H1 (cell line): Measurements from ENCODE around the gene CAB39L. TPM values are rescaled to one million over a fixed set of nuclear protein-coding genes. Genes with fewer than 3 reads are reported as not detected.

ENCODE experiments used
- CTCF ChIA-PET: fragments of 300-600 bp; sonication (Branson Sonifier 250); formaldehyde crosslinking; loops from one replicate; lab custom pipeline; 2021; ENCODE audit not compliant: partially characterized antibody; lab: Charles Lee
- POLR2A ChIA-PET: fragments of 300-600 bp; sonication (Branson Sonifier 250); formaldehyde crosslinking; loops from one replicate; lab custom pipeline; 2021; ENCODE audit warnings: inconsistent platforms; ENCODE audit not compliant: partially characterized antibody; lab: Charles Lee
- DNase-seq, 2 experiments: peaks; one replicate each; pipeline versions ENCODE4 v3.0.0 to v3.0.0-alpha.2; 2010 to 2022; ENCODE audit warnings: low spot score in 2 of 2, low read depth in 1 of 2, mixed read lengths in 1 of 2
- FAIRE-seq: peaks from 2 replicates; lab custom pipeline; 2011; peaks lifted over from hg19 to GRCh38; lab: Jason Lieb, UNC
- H2AFZ ChIP-seq: 2 replicates; pipeline ENCODE4 v1.8.1; 2012; ENCODE audit warnings: low read length, inconsistent platforms
- H2AK5ac ChIP-seq: 2 replicates; pipeline ENCODE4 v1.6.1; 2013; ENCODE audit warnings: low read depth, low read length
- H2BK120ac ChIP-seq: replicated peaks from 2 replicates; pipeline ENCODE3; 2013; ENCODE audit warnings: low read depth, low read length, inconsistent platforms
- H2BK12ac ChIP-seq: 2 replicates; pipeline ENCODE4 v1.6.1; 2013; ENCODE audit warnings: low read depth, low read length
- H2BK15ac ChIP-seq: 2 replicates; pipeline ENCODE4 v1.6.1; 2013; ENCODE audit warnings: low read length
- H2BK20ac ChIP-seq: 2 replicates; pipeline ENCODE4 v1.6.1; 2013; ENCODE audit warnings: low read length
- H2BK5ac ChIP-seq: 2 replicates; pipeline ENCODE4 v1.6.1; 2013; ENCODE audit warnings: low read depth, low read length
- H3K14ac ChIP-seq: 2 replicates; pipeline ENCODE4 v1.6.1; 2013; ENCODE audit warnings: inconsistent platforms; ENCODE audit not compliant: insufficient read length
- H3K18ac ChIP-seq: 2 replicates; pipeline ENCODE4 v1.6.1; 2013; ENCODE audit warnings: low read length; ENCODE audit errors: extremely low read depth
- H3K23ac ChIP-seq: 2 replicates; pipeline ENCODE4 v1.6.1; 2013; ENCODE audit warnings: inconsistent platforms; ENCODE audit not compliant: insufficient read length
- H3K23me2 ChIP-seq: 2 replicates; pipeline ENCODE4 v1.6.1; 2013; ENCODE audit warnings: low read depth, low read length
- H3K27ac ChIP-seq: 2 replicates; pipeline ENCODE4 v1.6.1; 2011; ENCODE audit warnings: low read depth, low read length, inconsistent platforms
- H3K27me3 ChIP-seq, 4 experiments: replicated peaks in 1 of 4; 1 replicate in 1 of 4; 2 replicates in 3 of 4; pipeline versions ENCODE4 v1.6.1 to v1.8.1; 2011 to 2013; ENCODE audit warnings: low read length in 3 of 4, mild to moderate bottlenecking in 3 of 4, inconsistent platforms in 2 of 4, mixed read lengths in 2 of 4, moderate library complexity in 1 of 4; ENCODE audit not compliant: control insufficient read depth in 3 of 4, insufficient read depth in 3 of 4; ENCODE audit errors: extremely low read depth in 1 of 4
- H3K36me3 ChIP-seq, 4 experiments: 2 replicates each; pipeline versions ENCODE4 v1.6.1 to v1.8.1; 2011 to 2013; ENCODE audit warnings: mild to moderate bottlenecking in 4 of 4, low read length in 3 of 4, moderate library complexity in 2 of 4, control low read depth in 1 of 4, inconsistent platforms in 1 of 4; ENCODE audit not compliant: insufficient read depth in 4 of 4, control insufficient read depth in 2 of 4
- H3K4ac ChIP-seq: replicated peaks from 2 replicates; pipeline ENCODE3; 2013; ENCODE audit warnings: low read length, low read depth, mixed read lengths, inconsistent platforms; ENCODE audit not compliant: insufficient read length
- H3K4me1 ChIP-seq, 4 experiments: replicated peaks in 1 of 4; 1 replicate in 1 of 4; 2 replicates in 3 of 4; pipeline versions ENCODE4 v1.6.1 to v1.8.1; 2011 to 2013; ENCODE audit warnings: low read length in 3 of 4, inconsistent platforms in 2 of 4, mixed read lengths in 1 of 4; ENCODE audit not compliant: insufficient read depth in 4 of 4, control insufficient read depth in 3 of 4
- H3K4me2 ChIP-seq, 2 experiments: 2 replicates each; pipeline versions ENCODE4 v1.6.1 to v1.8.1; 2011 to 2013; ENCODE audit warnings: low read depth in 2 of 2, low read length in 2 of 2, control low read depth in 1 of 2, inconsistent platforms in 1 of 2, mild to moderate bottlenecking in 1 of 2; ENCODE audit not compliant: insufficient read depth in 1 of 2
- H3K4me3 ChIP-seq, 4 experiments: fragments of 200-600, 300-600 bp in 1 of 4; sonication (generic), shearing (Covaris generic), sonication (Bioruptor Twin) in 1 of 4; 2 replicates each; pipeline versions ENCODE4 v1.5.1 to v1.8.1; 2011 to 2016; ENCODE audit warnings: low read length in 4 of 4, low read depth in 3 of 4, control low read depth in 2 of 4, inconsistent platforms in 2 of 4, mild to moderate bottlenecking in 2 of 4, mixed read lengths in 1 of 4, moderate library complexity in 1 of 4; ENCODE audit not compliant: insufficient read depth in 2 of 4; ENCODE audit errors: extremely low read depth in 1 of 4
- H3K56ac ChIP-seq: replicated peaks from 2 replicates; pipeline ENCODE3; 2013; ENCODE audit warnings: low read depth, mild to moderate bottlenecking, mixed read lengths, low read length, inconsistent platforms; ENCODE audit not compliant: insufficient read length
- H3K79me1 ChIP-seq: 2 replicates; pipeline ENCODE4 v1.6.1; 2013; ENCODE audit warnings: low read depth, low read length, control low read depth
- H3K79me2 ChIP-seq, 2 experiments: 2 replicates each; pipeline versions ENCODE4 v1.6.1 to v1.8.1; 2012 to 2013; ENCODE audit warnings: low read length in 2 of 2, mild to moderate bottlenecking in 2 of 2, inconsistent platforms in 1 of 2; ENCODE audit not compliant: insufficient read depth in 2 of 2, control insufficient read depth in 1 of 2
- H3K9ac ChIP-seq, 4 experiments: replicated peaks in 1 of 4; 1 replicate in 1 of 4; 2 replicates in 3 of 4; pipeline versions ENCODE4 v1.6.1 to v1.8.1; 2011 to 2013; ENCODE audit warnings: low read depth in 3 of 4, low read length in 3 of 4, control low read depth in 2 of 4, mild to moderate bottlenecking in 2 of 4, moderate library complexity in 2 of 4, inconsistent platforms in 1 of 4; ENCODE audit errors: extremely low read depth in 1 of 4
- H3K9me3 ChIP-seq, 2 experiments: 2 replicates each; pipeline versions ENCODE4 v1.6.1 to v1.8.1; 2012 to 2013; ENCODE audit warnings: mild to moderate bottlenecking in 2 of 2, moderate library complexity in 2 of 2, control low read depth in 1 of 2, inconsistent platforms in 1 of 2, low read depth in 1 of 2, low read length in 1 of 2, mixed read lengths in 1 of 2; ENCODE audit not compliant: insufficient read depth in 2 of 2
- H4K20me1 ChIP-seq, 2 experiments: replicated peaks in 1 of 2; 2 replicates each; pipeline versions ENCODE3 to v1.8.1; 2011 to 2013; ENCODE audit warnings: inconsistent platforms in 2 of 2, low read length in 2 of 2, mild to moderate bottlenecking in 1 of 2; ENCODE audit not compliant: insufficient read depth in 2 of 2, control insufficient read depth in 1 of 2
- H4K5ac ChIP-seq: 2 replicates; pipeline ENCODE4 v1.6.1; 2013; ENCODE audit warnings: low read length, low read depth, mixed read lengths, inconsistent platforms; ENCODE audit not compliant: insufficient read length
- H4K8ac ChIP-seq: 2 replicates; pipeline ENCODE4 v1.8.0; 2013; ENCODE audit warnings: mild to moderate bottlenecking, moderate library complexity, low read length, inconsistent platforms; ENCODE audit not compliant: insufficient read depth; ENCODE audit errors: extremely low read depth
- H4K91ac ChIP-seq: replicated peaks from 2 replicates; pipeline ENCODE3; 2013; ENCODE audit warnings: low read length, mixed read lengths, inconsistent platforms; ENCODE audit not compliant: insufficient read length
- ASH2L ChIP-seq: fragments of 200-600, 300-600 bp; sonication (generic); IDR thresholded peaks from one replicate; pipeline ENCODE4 v1.7.1; 2017; ENCODE audit warnings: low read length
- ATF3 ChIP-seq: IDR thresholded peaks from 2 replicates; pipeline ENCODE4 v1.6.1; 2011; ENCODE audit warnings: low read depth, mild to moderate bottlenecking, low read length; ENCODE audit not compliant: insufficient read depth
- HDAC2 ChIP-seq, 2 experiments: fragments of 300-600 bp in 1 of 2; sonication (generic) in 1 of 2; IDR thresholded peaks; 2 replicates each; pipeline ENCODE4 v1.6.1; 2011 to 2012; ENCODE audit warnings: low read depth in 2 of 2, low read length in 2 of 2, mild to moderate bottlenecking in 2 of 2, moderate library complexity in 2 of 2, borderline replicate concordance in 1 of 2, inconsistent platforms in 1 of 2
- KDM4A ChIP-seq: IDR thresholded peaks from one replicate; pipeline ENCODE4 v1.7.1; 2012; ENCODE audit warnings: low read depth, mild to moderate bottlenecking, moderate library complexity, low read length, inconsistent platforms; ENCODE audit not compliant: severe bottlenecking
- NRF1 ChIP-seq: IDR thresholded peaks from 2 replicates; pipeline ENCODE4 v1.6.1; 2011; ENCODE audit warnings: mild to moderate bottlenecking, low read depth, low read length, improper control_type of control experiment
- RFX5 ChIP-seq: IDR thresholded peaks from 2 replicates; pipeline ENCODE4 v1.6.1; 2011; ENCODE audit warnings: low read depth, low read length, improper control_type of control experiment, borderline replicate concordance
- SIRT6 ChIP-seq: IDR thresholded peaks from one replicate; pipeline ENCODE4 v1.7.1; 2012; ENCODE audit warnings: low read length, inconsistent platforms
- SIX5 ChIP-seq: IDR thresholded peaks from 2 replicates; pipeline ENCODE4 v1.6.1; 2011; ENCODE audit warnings: mild to moderate bottlenecking, low read depth, low read length
- TEAD4 ChIP-seq: IDR thresholded peaks from 2 replicates; pipeline ENCODE4 v1.6.1; 2012; ENCODE audit warnings: low read depth, low read length, inconsistent platforms, mixed read lengths
- ZNF274 ChIP-seq: IDR thresholded peaks from 2 replicates; pipeline ENCODE4 v1.7.0; 2012; ENCODE audit warnings: low read length, borderline replicate concordance; ENCODE audit errors: extremely low read depth
- WGBS, 2 experiments: shearing (Covaris generic) in 1 of 2; methylation state at CpG; one replicate each; pipeline versions ENCODE4 v1.1.6 to v1.1.7; 2013 to 2015; ENCODE audit warnings: low lambda C conversion rate in 2 of 2, mixed read lengths in 2 of 2, inconsistent platforms in 1 of 2, low coverage in 1 of 2, missing lambda C conversion rate in 1 of 2; ENCODE audit not compliant: insufficient replicate concordance in 2 of 2, insufficient coverage in 1 of 2, insufficient read length in 1 of 2; ENCODE audit errors: extremely low coverage in 1 of 2, missing lambda C conversion rate in 1 of 2; 5-methylcytosine and 5-hydroxymethylcytosine counted together
- polyA plus RNA-seq, 7 experiments: library from polyadenylated mRNA; depleted of rRNA in 3 of 7; stranded (reverse) in 5 of 7; unstranded in 2 of 7; fragments of >200 nt in 5 of 7; fragments of 200-250 nt in 2 of 7; gene quantifications; 1 replicate in 5 of 7; 2 replicates in 1 of 7; 4 replicates in 1 of 7; pipeline versions ENCODE4 v1.2.1 to v1.2.3, GENCODE V29; 2011 to 2013; ENCODE audit warnings: missing spikeins in 2 of 7, mixed read lengths in 2 of 7
- total RNA-seq: library from RNA; stranded (reverse); fragmentation: NEBNext Ultra II Directional; extraction: Animal tissue kit (Norgen Biotek cat#: 25700); gene quantifications from 2 replicates; pipeline ENCODE4 v1.2.1, GENCODE V29; 2021

Gene CAB39L
- total and polyA plus RNA-seq, 2 of the 8 experiments (the other 6 are each of a cell fraction or from before 2014, with no cell fraction given) = 2.5 to 4.8 TPM

GRCh38 chr13:49272296-49272695, 171.6 kb downstream of the CAB39L start:
- no peak for DNase-seq
- no peaks in the 10 kb centered on the region for H3K9me3 ChIP-seq
- H4K20me1 ChIP-seq = no peaks in the 10 kb centered on the region
- CTCF ChIA-PET = interaction anchor here (8.8 kb wide), 1 partner anchor 8 kb away, joined by 47 read pairs; no protein-coding TSS in a partner anchor
- FAIRE-seq = no peak
- no peak overlapping the region for H3K4me3 ChIP-seq
- H2BK12ac ChIP-seq = no peak overlapping the region
- no peak overlapping the region for H3K56ac ChIP-seq
- H3K23me2 ChIP-seq = no peaks in the 10 kb centered on the region; the same call in 1 of the 2 replicates
- H2AK5ac ChIP-seq = no peak overlapping the region
- H3K27ac ChIP-seq = no peak overlapping the region
- no peak overlapping the region for H2AFZ ChIP-seq
- no peak overlapping the region for H3K4ac ChIP-seq
- H4K8ac ChIP-seq = no peak overlapping the region
- TF ChIP-seq TEAD4 (no peak), SIX5 (no peak), ATF3 (no peak), RFX5 (no peak), ZNF274 (no peak), HDAC2 (IDR thresholded peaks at IDR 0.05; ENCODE audit: borderline replicate concordance in 1 of 2, low read depth in 2 of 2, low read length in 2 of 2) (no peak), NRF1 (no peak), ASH2L (no peak), KDM4A (no peak), SIRT6 (no peak)
- TF ChIP-seq, all 59 proteins: peak for 0
- 76% methylated on average over 2 of the region's 2 CpGs; no CpG with 5 or more reads in 1 of the 2 experiments for WGBS, 2 experiments
- Histone ChIP-seq H2BK120ac (no peak overlapping the region), H2BK5ac (no peak overlapping the region), H3K9ac (no peak overlapping the region), H4K5ac (no peak overlapping the region), H3K79me1 (no peaks in the 10 kb centered on the region), H3K27me3 (no peaks in the 10 kb centered on the region), H3K18ac (no peak overlapping the region), H3K23ac (no peak overlapping the region), H3K79me2 (no peaks in the 10 kb centered on the region), H2BK20ac (no peak overlapping the region), H3K4me2 (no peak overlapping the region), H3K4me1 (no peaks in the 10 kb centered on the region), H4K91ac (no peak overlapping the region), H3K36me3 (no peaks in the 10 kb centered on the region), H3K14ac (no peak overlapping the region), H2BK15ac (no peak overlapping the region)
- POLR2A ChIA-PET = no interaction called here
